IMR-90 (cell line): ENCODE data around the gene FAM163A.

Experiments used
- BHLHE40 ChIP-seq: fragments of 150-350 bp; IDR thresholded peaks from 2 replicates; pipeline ENCODE4 v1.6.1; 2016; ENCODE audit warnings: mild to moderate bottlenecking, low read depth, low read length
- CHD1 ChIP-seq: IDR thresholded peaks from 2 replicates; pipeline ENCODE4 v1.6.1; 2012; ENCODE audit warnings: low read depth, low read length, improper control_type of control experiment
- ELK1 ChIP-seq: fragments of 150-350 bp; IDR thresholded peaks from 2 replicates; pipeline ENCODE4 v1.6.1; 2016; ENCODE audit warnings: low read depth, mild to moderate bottlenecking, low read length, moderate library complexity, borderline replicate concordance
- FOS ChIP-seq: fragments of 150-350 bp; IDR thresholded peaks from 2 replicates; pipeline ENCODE4 v1.6.1; 2016; ENCODE audit warnings: low read depth, low read length
- MXI1 ChIP-seq: IDR thresholded peaks from 2 replicates; pipeline ENCODE4 v1.6.1; 2012; ENCODE audit warnings: low read depth, mild to moderate bottlenecking, low read length, moderate library complexity, borderline replicate concordance
- NFE2L2 ChIP-seq: fragments of 150-350 bp; IDR thresholded peaks from 2 replicates; pipeline ENCODE4 v1.6.1; 2016; ENCODE audit warnings: low read depth, mild to moderate bottlenecking, low read length
- POLR2A ChIP-seq: IDR thresholded peaks from 2 replicates; pipeline ENCODE4 v1.6.1; 2012; ENCODE audit warnings: mild to moderate bottlenecking, low read depth, low read length
- RAD21 ChIP-seq: IDR thresholded peaks from 2 replicates; pipeline ENCODE4 v1.6.1; 2012; ENCODE audit warnings: low read length, improper control_type of control experiment
- RFX5 ChIP-seq: IDR thresholded peaks from 2 replicates; pipeline ENCODE4 v1.8.0; 2012; ENCODE audit warnings: low read depth, mild to moderate bottlenecking, low read length, moderate library complexity
- SMC3 ChIP-seq: fragments of 150-350 bp; IDR thresholded peaks from 2 replicates; pipeline ENCODE4 v1.6.1; 2016; ENCODE audit warnings: low read depth, mild to moderate bottlenecking, antibody characterized with exemption, low read length, moderate library complexity
- USF2 ChIP-seq: fragments of 150-350 bp; IDR thresholded peaks from 2 replicates; pipeline ENCODE4 v1.6.1; 2017; ENCODE audit warnings: mild to moderate bottlenecking, antibody characterized with exemption, low read length, low read depth
- TF ChIP-seq, protein P1 (sequence below): conservative IDR thresholded peaks from 2 replicates; pipeline ENCODE4 v1.5.1; 2012; ENCODE audit warnings: mild to moderate bottlenecking, low read depth, low read length, improper control_type of control experiment

GRCh38 chr1:179817056-179817455 lies 74.0 kb downstream of the FAM163A start:
- no peak for TF ChIP-seq SMC3
- TF ChIP-seq, protein P1, sequence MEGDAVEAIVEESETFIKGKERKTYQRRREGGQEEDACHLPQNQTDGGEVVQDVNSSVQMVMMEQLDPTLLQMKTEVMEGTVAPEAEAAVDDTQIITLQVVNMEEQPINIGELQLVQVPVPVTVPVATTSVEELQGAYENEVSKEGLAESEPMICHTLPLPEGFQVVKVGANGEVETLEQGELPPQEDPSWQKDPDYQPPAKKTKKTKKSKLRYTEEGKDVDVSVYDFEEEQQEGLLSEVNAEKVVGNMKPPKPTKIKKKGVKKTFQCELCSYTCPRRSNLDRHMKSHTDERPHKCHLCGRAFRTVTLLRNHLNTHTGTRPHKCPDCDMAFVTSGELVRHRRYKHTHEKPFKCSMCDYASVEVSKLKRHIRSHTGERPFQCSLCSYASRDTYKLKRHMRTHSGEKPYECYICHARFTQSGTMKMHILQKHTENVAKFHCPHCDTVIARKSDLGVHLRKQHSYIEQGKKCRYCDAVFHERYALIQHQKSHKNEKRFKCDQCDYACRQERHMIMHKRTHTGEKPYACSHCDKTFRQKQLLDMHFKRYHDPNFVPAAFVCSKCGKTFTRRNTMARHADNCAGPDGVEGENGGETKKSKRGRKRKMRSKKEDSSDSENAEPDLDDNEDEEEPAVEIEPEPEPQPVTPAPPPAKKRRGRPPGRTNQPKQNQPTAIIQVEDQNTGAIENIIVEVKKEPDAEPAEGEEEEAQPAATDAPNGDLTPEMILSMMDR, result no peak
- TF ChIP-seq BHLHE40, result no peak
- no peak for TF ChIP-seq MXI1
- no peak for TF ChIP-seq POLR2A
- no peak for TF ChIP-seq ELK1
- no peak for TF ChIP-seq USF2
- no peak for TF ChIP-seq RAD21
- TF ChIP-seq CHD1, result no peak
- TF ChIP-seq RFX5, result no peak
- no peak for TF ChIP-seq FOS
- no peak for TF ChIP-seq NFE2L2
